ENCODE results near the gene XRCC5. TPM values are rescaled to one million over a fixed set of nuclear protein-coding genes. Genes with fewer than 3 reads are reported as not detected.

XRCC5 gene
- total RNA-seq, 1 experiment from 2014 or later = 424 TPM

DNA sequence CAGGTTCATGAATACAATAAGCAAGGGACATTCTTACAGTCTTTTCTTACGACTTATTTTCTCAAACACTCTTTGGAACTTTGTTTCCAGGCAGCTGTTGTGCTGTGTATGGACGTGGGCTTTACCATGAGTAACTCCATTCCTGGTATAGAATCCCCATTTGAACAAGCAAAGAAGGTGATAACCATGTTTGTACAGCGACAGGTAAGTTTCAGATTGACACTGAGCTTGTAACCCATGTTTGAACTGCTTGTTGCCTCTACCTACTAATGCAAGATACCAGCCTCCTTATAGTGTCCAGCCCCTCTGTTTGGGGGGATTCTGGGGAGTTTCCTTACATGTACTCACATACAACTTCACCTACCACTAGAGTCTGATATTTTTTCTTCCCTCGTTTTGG, 3.8 kb downstream of the XRCC5 start:
- peaks cover 7 to 30% of the 10 kb centered on the region in 2 experiments; a peak in 3 of 4 replicates for H3K4me1 ChIP-seq (ENCODE audit: control insufficient read depth in 1 of 2, insufficient read depth in 2 of 2, low read length in 2 of 2)
- intact Hi-C loops (cut with micrococcal nuclease) = loop anchor here (5.0 kb wide), 2 partner anchors 289 to 389 kb away; no protein-coding TSS in a partner anchor
- ChIA-PET CTCF (interaction anchor here (1.2 kb wide), 1 partner anchor 90 kb away, joined by 3 read pairs; no protein-coding TSS in a partner anchor), POLR2A (no interaction called here), RAD21 (ENCODE audit: low non-redundant PET in 1 of 2, low total read pairs in 2 of 2, uncharacterized antibody in 2 of 2, unreplicated experiment in 2 of 2) (no interaction called here)
- no peak overlapping the region for H2AFZ ChIP-seq (ENCODE audit: low read depth, low read length, poor library complexity, severe bottlenecking)
- no peaks in the 10 kb centered on the region for H3K9me3 ChIP-seq (ENCODE audit: control insufficient read depth in 1 of 2, insufficient read depth in 1 of 2, low read depth in 1 of 2, low read length in 2 of 2)
- H3K9me2 ChIP-seq (ENCODE audit: insufficient read depth) = no peaks in the 10 kb centered on the region
- no TSS peak for BruUV-seq (replicated peaks)
- no peak for TF ChIP-seq EGR1 (IDR thresholded peaks at IDR 0.05; ENCODE audit: low read depth)
- no peak for TF ChIP-seq SRF (IDR thresholded peaks at IDR 0.05; ENCODE audit: low read depth)
- TF ChIP-seq CTCF (IDR thresholded peaks at IDR 0.05 in 2 of 3, conservative IDR thresholded peaks at IDR 0.05 in 1 of 3; ENCODE audit: borderline replicate concordance in 1 of 3, insufficient read depth in 1 of 3, low read depth in 2 of 3, low read length in 2 of 3) = no peak
- no peak for TF ChIP-seq YY1 (IDR thresholded peaks at IDR 0.05; ENCODE audit: extremely low read depth, insufficient replicate concordance, low read depth, low read length)
- TF ChIP-seq, protein P1, sequence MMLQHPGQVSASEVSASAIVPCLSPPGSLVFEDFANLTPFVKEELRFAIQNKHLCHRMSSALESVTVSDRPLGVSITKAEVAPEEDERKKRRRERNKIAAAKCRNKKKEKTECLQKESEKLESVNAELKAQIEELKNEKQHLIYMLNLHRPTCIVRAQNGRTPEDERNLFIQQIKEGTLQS (IDR thresholded peaks at IDR 0.05) = no peak
- TF ChIP-seq EZH2 (IDR thresholded peaks at IDR 0.05) = no peak
- no peak for TF ChIP-seq ZFX (IDR thresholded peaks at IDR 0.05)
- no peak for TF ChIP-seq TCF7L2 (IDR thresholded peaks at IDR 0.05; ENCODE audit: borderline replicate concordance, extremely low read depth, insufficient read depth, insufficient read length)
- TF ChIP-seq POLR2A (IDR thresholded peaks at IDR 0.05; ENCODE audit: borderline replicate concordance, extremely low read depth, insufficient read depth, insufficient read length) = no peak
- TF ChIP-seq ELF1 (IDR thresholded peaks at IDR 0.05; ENCODE audit: borderline replicate concordance, low read depth) = no peak
- H3K36me3 ChIP-seq (ENCODE audit: control insufficient read depth in 1 of 2, insufficient read depth in 2 of 2, low read length in 2 of 2) = peaks cover 36 to 66% of the 10 kb centered on the region in 2 experiments
- DNase-seq (ENCODE audit: low read depth, low spot score) (no peak), ATAC-seq (no peak)
- no peaks in the 10 kb centered on the region for H3K27me3 ChIP-seq (ENCODE audit: insufficient read depth, low read length)
- H3K4me2 ChIP-seq (ENCODE audit: low read length) = no peak overlapping the region
- no peak overlapping the region for H3K27ac ChIP-seq (ENCODE audit: low read depth, low read length)
- H3K4me3 ChIP-seq (replicated peaks in 1 of 2; ENCODE audit: low read depth in 1 of 2, low read length in 2 of 2) = no peak overlapping the region
- H4K20me1 ChIP-seq (ENCODE audit: insufficient read depth) = peaks cover 24% of the 10 kb centered on the region; the same call in 1 of the 2 replicates
- H3K9ac ChIP-seq (ENCODE audit: low read length) = no peak overlapping the region
- H3K79me2 ChIP-seq (ENCODE audit: insufficient read depth, low read length) = peaks cover 82% of the 10 kb centered on the region

Data from HCT116 (cell line).